CD14-positive monocyte (primary cell): ENCODE results near the gene PARP12. TPM values are rescaled to one million over a fixed set of nuclear protein-coding genes. Genes with fewer than 3 reads are reported as not detected.

Experiments
- DNase-seq, 3 donors: peaks; one replicate each; pipeline ENCODE4 v3.0.0-alpha.2; 2011 to 2022
- H2AFZ ChIP-seq: 2 replicates; pipeline ENCODE4 v1.6.0; 2012; ENCODE audit warnings: mild to moderate bottlenecking, low read depth, low read length, inconsistent platforms; ENCODE audit not compliant: insufficient read depth, poor library complexity, severe bottlenecking
- H3K27ac ChIP-seq, 2 donors: 1 replicate in 1 of 2; 2 replicates in 1 of 2; pipeline ENCODE4 v1.5.1; 2012 to 2013; ENCODE audit warnings: low read length in 2 of 2, control low read depth in 1 of 2, inconsistent platforms in 1 of 2, low read depth in 1 of 2, mild to moderate bottlenecking in 1 of 2
- H3K27me3 ChIP-seq, 2 donors: one replicate each; pipeline versions ENCODE4 v1.6.0 to v1.6.1; 2011 to 2013; ENCODE audit warnings: low read length in 2 of 2; ENCODE audit not compliant: control insufficient read depth in 2 of 2, insufficient read depth in 2 of 2
- H3K36me3 ChIP-seq, 2 donors: replicated peaks in 1 of 2; 1 replicate in 1 of 2; 2 replicates in 1 of 2; pipeline versions ENCODE4 v1.5.1 to v1.6.1; 2012 to 2013; ENCODE audit warnings: low read length in 2 of 2, control low read depth in 1 of 2, inconsistent platforms in 1 of 2, mild to moderate bottlenecking in 1 of 2; ENCODE audit not compliant: insufficient read depth in 2 of 2, control insufficient read depth in 1 of 2
- H3K4me1 ChIP-seq, 2 donors: 1 replicate in 1 of 2; 2 replicates in 1 of 2; pipeline versions ENCODE4 v1.5.1 to v1.6.1; 2012 to 2013; ENCODE audit warnings: low read length in 2 of 2, control low read depth in 1 of 2, inconsistent platforms in 1 of 2, mild to moderate bottlenecking in 1 of 2, moderate library complexity in 1 of 2; ENCODE audit not compliant: insufficient read depth in 2 of 2, control insufficient read depth in 1 of 2
- H3K4me2 ChIP-seq: replicated peaks from 2 replicates; pipeline ENCODE3; 2012; ENCODE audit warnings: low read length, moderate library complexity, mild to moderate bottlenecking; ENCODE audit not compliant: poor library complexity, severe bottlenecking; ENCODE audit errors: extremely low read depth
- H3K4me3 ChIP-seq, 3 experiments: fragments of 200-600 bp in 1 of 3; sonication (generic) in 1 of 3; replicated peaks in 1 of 3; 1 replicate in 2 of 3; 2 replicates in 1 of 3; pipeline ENCODE4 v1.5.1; 2011 to 2013; ENCODE audit warnings: low read length in 3 of 3, mild to moderate bottlenecking in 3 of 3, control low read depth in 2 of 3, low read depth in 2 of 3, inconsistent platforms in 1 of 3, moderate library complexity in 1 of 3
- H3K79me2 ChIP-seq: 2 replicates; pipeline ENCODE4 v1.6.0; 2012; ENCODE audit warnings: mild to moderate bottlenecking, control low read depth, inconsistent platforms, low read length, moderate library complexity; ENCODE audit not compliant: insufficient read depth
- H3K9ac ChIP-seq: 2 replicates; pipeline ENCODE4 v1.6.0; 2017; ENCODE audit warnings: low read length, mild to moderate bottlenecking; ENCODE audit not compliant: insufficient read depth, poor library complexity, severe bottlenecking
- H3K9me3 ChIP-seq, 2 donors: replicated peaks in 1 of 2; 1 replicate in 1 of 2; 2 replicates in 1 of 2; pipeline versions ENCODE4 v1.5.1 to v1.6.1; 2012 to 2013; ENCODE audit warnings: low read length in 2 of 2, control low read depth in 1 of 2; ENCODE audit not compliant: control insufficient read depth in 1 of 2, insufficient read depth in 1 of 2
- H4K20me1 ChIP-seq: 2 replicates; pipeline ENCODE4 v1.6.0; 2012; ENCODE audit warnings: mild to moderate bottlenecking, low read length, control low read depth, moderate library complexity; ENCODE audit not compliant: insufficient read depth
- H3K27ac Mint-ChIP-seq, 7 donors: one replicate each; pipeline ENCODE4 v1.8.0; 2020; ENCODE audit warnings: mild to moderate bottlenecking in 7 of 7, mixed read lengths in 7 of 7, moderate library complexity in 6 of 7, inconsistent platforms in 2 of 7
- H3K27me3 Mint-ChIP-seq, 3 donors: one replicate each; pipeline ENCODE4 v1.8.0; 2021 to 2022; ENCODE audit warnings: low read depth in 3 of 3, mild to moderate bottlenecking in 3 of 3, mixed read lengths in 3 of 3, moderate library complexity in 3 of 3, inconsistent platforms in 1 of 3
- H3K36me3 Mint-ChIP-seq, 2 donors: one replicate each; pipeline ENCODE4 v1.8.0; 2020; ENCODE audit warnings: mixed read lengths in 2 of 2, inconsistent platforms in 1 of 2, mild to moderate bottlenecking in 1 of 2
- H3K4me1 Mint-ChIP-seq: one replicate; pipeline ENCODE4 v1.8.0; 2020; ENCODE audit warnings: mild to moderate bottlenecking, mixed read lengths
- H3K4me3 Mint-ChIP-seq, 2 donors: one replicate each; pipeline ENCODE4 v1.8.0; 2020; ENCODE audit warnings: mild to moderate bottlenecking in 2 of 2, mixed read lengths in 2 of 2, moderate library complexity in 1 of 2
- H3K9me3 Mint-ChIP-seq, 7 donors: one replicate each; pipeline ENCODE4 v1.8.0; 2020 to 2022; ENCODE audit warnings: mixed read lengths in 7 of 7, mild to moderate bottlenecking in 6 of 7, moderate library complexity in 6 of 7, inconsistent platforms in 2 of 7
- CTCF ChIP-seq: fragments of 200-600 bp; IDR thresholded peaks from one replicate; pipeline ENCODE4 v1.8.0; 2022; ENCODE audit warnings: antibody characterized with exemption, mild to moderate bottlenecking
- WGBS: methylation state at CpG from one replicate; pipeline ENCODE4 v1.1.5; 2013; ENCODE audit warnings: missing lambda C conversion rate; ENCODE audit not compliant: insufficient coverage; 5-methylcytosine and 5-hydroxymethylcytosine counted together
- intact Hi-C, 2 donors: fragments of 100-400 bp; cut with micrococcal nuclease; formaldehyde crosslinking; loops; one replicate each; pipeline versions ENCODE4 v1.15.0 to v1.15.1; 2023
- polyA plus RNA-seq, 3 donors: library from polyadenylated mRNA; depleted of rRNA in 1 of 3; unstranded in 2 of 3; stranded (reverse) in 1 of 3; fragments of 300-500 nt in 2 of 3; fragments of >200 nt in 1 of 3; fragmentation: Illumina TruSeq in 2 of 3; gene quantifications; 1 replicate in 2 of 3; 2 replicates in 1 of 3; pipeline ENCODE4 v1.2.3, GENCODE V29; 2012 to 2021

Gene PARP12
- polyA plus RNA-seq, 3 donors, result 16.7 to 116 (median 37.8) TPM

- no peak for TF ChIP-seq CTCF
- Histone ChIP-seq H3K36me3 (peaks cover 31 to 85% of the 10 kb centered on the region in 2 donors), H4K20me1 (peaks cover 52% of the 10 kb centered on the region), H3K9me3 (no peaks in the 10 kb centered on the region), H3K4me1 (no peaks in the 10 kb centered on the region), H3K79me2 (no peaks in the 10 kb centered on the region), H3K4me2 (no peak overlapping the region), H3K4me3 (no peak overlapping the region), H3K9ac (no peak overlapping the region), H3K27me3 (no peaks in the 10 kb centered on the region), H3K27ac (no peak overlapping the region), H2AFZ (no peak overlapping the region)
- H3K9me3 Mint-ChIP-seq, result peaks cover 0 to 2% (median 0%) of the 10 kb centered on the region in 7 donors
- no peak overlapping the region for H3K4me3 Mint-ChIP-seq
- DNase-seq, result no peak
- peak overlapping the region in 2 of 7 donors; percentile 40 to 61 for H3K27ac Mint-ChIP-seq
- H3K4me1 Mint-ChIP-seq, result peaks cover 9% of the 10 kb centered on the region
- H3K27me3 Mint-ChIP-seq, result no peaks in the 10 kb centered on the region
- intact Hi-C loops, result no loop called here
- WGBS, result 100% methylated on average over 1 of the region's 4 CpGs
- H3K36me3 Mint-ChIP-seq, result peaks cover 78 to 84% of the 10 kb centered on the region in 2 donors
Measured at GRCh38 chr7:140048138-140048537, 14.6 kb downstream of the PARP12 start.

- 100% methylated on average over 2 of the region's 3 CpGs for WGBS
- DNase-seq, result no peak
- Mint-ChIP-seq H3K4me1 (peaks cover 13% of the 10 kb centered on the region), H3K27me3 (peaks cover 0 to 1% (median 0%) of the 10 kb centered on the region in 3 donors), H3K27ac (no peak overlapping the region), H3K36me3 (peaks cover 75 to 83% of the 10 kb centered on the region in 2 donors), H3K4me3 (no peak overlapping the region), H3K9me3 (peaks cover 0 to 2% (median 0%) of the 10 kb centered on the region in 7 donors)
- Histone ChIP-seq H4K20me1 (peaks cover 54% of the 10 kb centered on the region), H3K9me3 (no peaks in the 10 kb centered on the region), H3K27me3 (no peaks in the 10 kb centered on the region), H3K9ac (no peak overlapping the region), H3K36me3 (peaks cover 29 to 81% of the 10 kb centered on the region in 2 donors), H3K4me1 (peaks cover 0 to 2% of the 10 kb centered on the region in 2 donors), H3K79me2 (no peaks in the 10 kb centered on the region), H3K4me2 (no peak overlapping the region), H3K27ac (no peak overlapping the region), H2AFZ (no peak overlapping the region), H3K4me3 (no peak overlapping the region)
- no peak for TF ChIP-seq CTCF
- intact Hi-C loops, result no loop called here
Measured at GRCh38 chr7:140047197-140047596, 15.6 kb downstream of the PARP12 start.
